ENCODE results near the gene EPB41L2.
A peak's percentile ranks its signal among the peaks of the same experiment; 100 is the strongest.
"Not testable (repeated sequence)": the region's sequence is repeated elsewhere in the genome, so short reads cannot be mapped to it uniquely, and the experiment has no call there.

The EPB41L2 gene

GRCh38 chr6:130815200-130816071 is 247.6 kb downstream of the EPB41L2 start:
- H3K27ac ChIP-seq: no peak overlapping the region
- no peak for TF ChIP-seq CTCF (conservative IDR thresholded peaks at IDR 0.05)

- H3K27ac ChIP-seq: no peak overlapping the region
- no peak for TF ChIP-seq CTCF (conservative IDR thresholded peaks at IDR 0.05)
These were observed 248.5 kb downstream of the EPB41L2 start for GRCh38 chr6:130814506-130814905.

- TF ChIP-seq CTCF (conservative IDR thresholded peaks at IDR 0.05): no peak
- H3K27ac ChIP-seq: no peak overlapping the region
These were observed 251.1 kb downstream of the EPB41L2 start for GRCh38 chr6:130811932-130812331.

GRCh38 chr6:130810307-130811030 is 252.6 kb downstream of the EPB41L2 start:
- no peak for TF ChIP-seq CTCF (conservative IDR thresholded peaks at IDR 0.05)
- no peak overlapping the region for H3K27ac ChIP-seq

GRCh38 chr6:130801368-130801767 is 261.7 kb downstream of the EPB41L2 start:
- not testable (repeated sequence) for H3K27ac ChIP-seq

- no peak overlapping the region for H3K27ac ChIP-seq
- no peak for TF ChIP-seq CTCF (conservative IDR thresholded peaks at IDR 0.05)
These were observed 266.0 kb downstream of the EPB41L2 start for GRCh38 chr6:130797061-130797460.

GRCh38 chr6:130796313-130796905 is 266.6 kb downstream of the EPB41L2 start:
- H3K27ac ChIP-seq: peak overlapping the region; percentile 25; the same call in 1 of the 2 replicates
- TF ChIP-seq CTCF (conservative IDR thresholded peaks at IDR 0.05): no peak

Measured in VCaP (cell line).